ENCODE measurements around the gene HOXB3. TPM values are rescaled to one million over a fixed set of nuclear protein-coding genes. Genes with fewer than 3 reads are reported as not detected.

The HOXB3 gene
- total and polyA plus RNA-seq, 2 of the 13 experiments (the other 11 are each of a cell fraction or from before 2014, with no cell fraction given), result not detected

DNA sequence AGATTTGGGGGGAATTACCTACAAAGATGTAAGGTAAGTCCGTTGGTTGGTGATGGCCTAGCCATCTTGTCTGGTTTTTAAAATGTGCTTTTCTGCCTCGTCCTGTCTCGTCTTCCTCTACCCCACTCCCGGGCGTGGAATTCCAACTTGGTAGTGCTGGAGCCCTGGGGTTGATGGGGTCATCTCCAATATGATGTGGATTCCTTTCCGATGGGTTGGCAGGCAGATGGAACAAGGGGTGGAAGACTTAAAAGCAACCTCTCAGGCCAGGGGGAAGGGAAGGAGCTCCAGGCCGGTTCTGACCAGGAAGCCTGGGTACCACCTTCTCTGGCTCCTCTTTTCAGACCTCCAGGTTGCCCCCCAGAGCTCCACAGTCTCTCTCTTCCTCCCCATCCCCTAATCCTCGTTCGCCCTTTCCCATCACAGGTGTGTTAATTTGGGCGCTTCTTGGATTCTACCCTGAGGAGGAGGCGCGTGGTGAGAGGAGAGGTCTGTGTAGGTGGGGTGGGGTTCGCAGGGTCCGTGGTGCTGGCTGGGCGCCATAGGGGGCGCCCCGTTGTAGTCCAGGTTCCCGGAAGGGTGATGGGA lies 40.0 kb downstream of the HOXB3 start:
- ChIA-PET POLR2A (no interaction called here), CTCF (ENCODE audit: low intra/inter-chr PET ratio, low total read pairs) (no interaction called here)
- Histone ChIP-seq H2AFZ (ENCODE audit: low read length) (no peak overlapping the region), H3K4me1 (ENCODE audit: insufficient read depth, low read length) (no peaks in the 10 kb centered on the region), H3K27me3 (ENCODE audit: control insufficient read depth in 1 of 2, insufficient read depth in 2 of 2, low read length in 2 of 2) (peaks cover 19 to 94% of the 10 kb centered on the region in 2 experiments), H3K79me2 (ENCODE audit: insufficient read depth, low read length) (no peaks in the 10 kb centered on the region), H3K36me3 (replicated peaks in 1 of 2; ENCODE audit: control insufficient read depth in 1 of 2, insufficient read depth in 2 of 2, low read length in 2 of 2) (no peaks in the 10 kb centered on the region), H3K4me3 (replicated peaks in 1 of 3; ENCODE audit: insufficient read depth in 1 of 3, low read depth in 2 of 3, low read length in 3 of 3) (no peak overlapping the region), H3K9me3 (ENCODE audit: low read length) (no peaks in the 10 kb centered on the region), H3K27ac (ENCODE audit: extremely low read length, insufficient read depth, low read length) (no peak overlapping the region), H4K20me1 (ENCODE audit: insufficient read depth, low read length) (no peaks in the 10 kb centered on the region; the same call in 1 of the 2 replicates), H3K4me2 (ENCODE audit: low read depth, low read length) (no peak overlapping the region), H3K9ac (ENCODE audit: insufficient read depth, low read depth, low read length) (no peak overlapping the region)
- in situ Hi-C loops (cut with HindIII; ENCODE audit: extremely low pct_ligation_motif_present, low pct_unique_long_range_greater_than_20kb) (no loop called here), intact Hi-C loops (cut with micrococcal nuclease; ENCODE audit: unreplicated experiment) (no loop called here)
- no peak for FAIRE-seq
- DNase-seq (ENCODE audit: low spot score), result no peak
- WGBS (ENCODE audit: low lambda C conversion rate), result 27% methylated on average over 18 of the region's 18 CpGs
- TF ChIP-seq ZNF224 (CRISPR knock-in tag; IDR thresholded peaks at IDR 0.05) (no peak), MZF1 (CRISPR knock-in tag; IDR thresholded peaks at IDR 0.05; ENCODE audit: borderline replicate concordance) (no peak), MYNN (CRISPR knock-in tag; IDR thresholded peaks at IDR 0.05; ENCODE audit: low read depth) (no peak), BRCA1 (CRISPR knock-in tag; IDR thresholded peaks at IDR 0.05) (no peak), PCBP2 (optimal IDR thresholded peaks at IDR 0.05; ENCODE audit: low read depth, low read length, poor library complexity, severe bottlenecking) (no peak), GATAD2A (CRISPR knock-in tag; IDR thresholded peaks at IDR 0.05) (no peak), ZNF350 (CRISPR knock-in tag; IDR thresholded peaks at IDR 0.05; ENCODE audit: borderline replicate concordance, low read depth) (no peak), PCBP1 (IDR thresholded peaks at IDR 0.05; ENCODE audit: borderline replicate concordance, low read depth, low read length) (no peak), ZEB1 (IDR thresholded peaks at IDR 0.05; ENCODE audit: insufficient replicate concordance, low read depth) (no peak), ZNF253 (CRISPR knock-in tag; IDR thresholded peaks at IDR 0.05; ENCODE audit: borderline replicate concordance) (no peak), YY1 (IDR thresholded peaks at IDR 0.05; ENCODE audit: insufficient read depth, insufficient replicate concordance, low read depth, low read length) (no peak)
- TF ChIP-seq, protein P1, sequence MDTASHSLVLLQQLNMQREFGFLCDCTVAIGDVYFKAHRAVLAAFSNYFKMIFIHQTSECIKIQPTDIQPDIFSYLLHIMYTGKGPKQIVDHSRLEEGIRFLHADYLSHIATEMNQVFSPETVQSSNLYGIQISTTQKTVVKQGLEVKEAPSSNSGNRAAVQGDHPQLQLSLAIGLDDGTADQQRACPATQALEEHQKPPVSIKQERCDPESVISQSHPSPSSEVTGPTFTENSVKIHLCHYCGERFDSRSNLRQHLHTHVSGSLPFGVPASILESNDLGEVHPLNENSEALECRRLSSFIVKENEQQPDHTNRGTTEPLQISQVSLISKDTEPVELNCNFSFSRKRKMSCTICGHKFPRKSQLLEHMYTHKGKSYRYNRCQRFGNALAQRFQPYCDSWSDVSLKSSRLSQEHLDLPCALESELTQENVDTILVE (CRISPR knock-in tag; IDR thresholded peaks at IDR 0.05), result no peak
- TF ChIP-seq, protein P2, sequence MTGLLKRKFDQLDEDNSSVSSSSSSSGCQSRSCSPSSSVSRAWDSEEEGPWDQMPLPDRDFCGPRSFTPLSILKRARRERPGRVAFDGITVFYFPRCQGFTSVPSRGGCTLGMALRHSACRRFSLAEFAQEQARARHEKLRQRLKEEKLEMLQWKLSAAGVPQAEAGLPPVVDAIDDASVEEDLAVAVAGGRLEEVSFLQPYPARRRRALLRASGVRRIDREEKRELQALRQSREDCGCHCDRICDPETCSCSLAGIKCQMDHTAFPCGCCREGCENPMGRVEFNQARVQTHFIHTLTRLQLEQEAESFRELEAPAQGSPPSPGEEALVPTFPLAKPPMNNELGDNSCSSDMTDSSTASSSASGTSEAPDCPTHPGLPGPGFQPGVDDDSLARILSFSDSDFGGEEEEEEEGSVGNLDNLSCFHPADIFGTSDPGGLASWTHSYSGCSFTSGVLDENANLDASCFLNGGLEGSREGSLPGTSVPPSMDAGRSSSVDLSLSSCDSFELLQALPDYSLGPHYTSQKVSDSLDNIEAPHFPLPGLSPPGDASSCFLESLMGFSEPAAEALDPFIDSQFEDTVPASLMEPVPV (CRISPR knock-in tag; IDR thresholded peaks at IDR 0.05), result no peak
- BruUV-seq (replicated peaks), result no TSS peak
- ATAC-seq, result no peak
